Measurements from ENCODE around the gene PTPRR. TPM values are rescaled to one million over a fixed set of nuclear protein-coding genes. Genes with fewer than 3 reads are reported as not detected.

The PTPRR gene
- total RNA-seq, 2 donors from 2014 or later = 0.33 to 0.78 TPM

DNA sequence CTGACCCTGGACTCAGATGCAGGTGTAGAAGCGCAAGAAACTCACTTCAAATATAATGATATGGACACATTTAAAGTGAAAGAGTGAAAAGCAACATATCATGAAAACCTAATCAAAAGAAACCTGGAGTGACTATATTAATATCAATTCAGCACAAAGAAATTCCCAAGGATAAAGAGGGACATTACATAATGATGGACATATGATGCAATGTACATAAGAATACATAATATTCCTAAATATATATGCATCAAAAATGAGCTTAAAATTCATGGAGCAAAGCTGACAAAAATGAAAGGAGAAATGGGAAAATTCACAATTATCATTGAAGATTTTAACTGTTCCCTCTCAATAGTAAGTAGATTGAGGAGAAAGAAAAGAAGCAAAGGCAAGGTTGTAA lies 24.6 kb downstream of the PTPRR start:
- peaks cover 2% of the 10 kb centered on the region for H3K4me1 ChIP-seq
- H3K27ac ChIP-seq = no peak overlapping the region
- intact Hi-C loops (cut with DNase I) = no loop called here
- DNase-seq (no peak), ATAC-seq (no peak)
- H3K4me3 ChIP-seq = no peak overlapping the region
- H3K36me3 ChIP-seq (replicated peaks in 1 of 2; ENCODE audit: insufficient read depth in 1 of 2, low read depth in 2 of 2) = no peaks in the 10 kb centered on the region
- 93 to 94% methylated on average over 1 of the region's 1 CpG for WGBS, 2 donors
- H3K27me3 ChIP-seq = no peaks in the 10 kb centered on the region
- TF ChIP-seq, protein P1, sequence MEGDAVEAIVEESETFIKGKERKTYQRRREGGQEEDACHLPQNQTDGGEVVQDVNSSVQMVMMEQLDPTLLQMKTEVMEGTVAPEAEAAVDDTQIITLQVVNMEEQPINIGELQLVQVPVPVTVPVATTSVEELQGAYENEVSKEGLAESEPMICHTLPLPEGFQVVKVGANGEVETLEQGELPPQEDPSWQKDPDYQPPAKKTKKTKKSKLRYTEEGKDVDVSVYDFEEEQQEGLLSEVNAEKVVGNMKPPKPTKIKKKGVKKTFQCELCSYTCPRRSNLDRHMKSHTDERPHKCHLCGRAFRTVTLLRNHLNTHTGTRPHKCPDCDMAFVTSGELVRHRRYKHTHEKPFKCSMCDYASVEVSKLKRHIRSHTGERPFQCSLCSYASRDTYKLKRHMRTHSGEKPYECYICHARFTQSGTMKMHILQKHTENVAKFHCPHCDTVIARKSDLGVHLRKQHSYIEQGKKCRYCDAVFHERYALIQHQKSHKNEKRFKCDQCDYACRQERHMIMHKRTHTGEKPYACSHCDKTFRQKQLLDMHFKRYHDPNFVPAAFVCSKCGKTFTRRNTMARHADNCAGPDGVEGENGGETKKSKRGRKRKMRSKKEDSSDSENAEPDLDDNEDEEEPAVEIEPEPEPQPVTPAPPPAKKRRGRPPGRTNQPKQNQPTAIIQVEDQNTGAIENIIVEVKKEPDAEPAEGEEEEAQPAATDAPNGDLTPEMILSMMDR (IDR thresholded peaks at IDR 0.05) = no peak
- TF ChIP-seq POLR2A (IDR thresholded peaks at IDR 0.05) = no peak
- no peaks in the 10 kb centered on the region for H3K9me3 ChIP-seq

DNA sequence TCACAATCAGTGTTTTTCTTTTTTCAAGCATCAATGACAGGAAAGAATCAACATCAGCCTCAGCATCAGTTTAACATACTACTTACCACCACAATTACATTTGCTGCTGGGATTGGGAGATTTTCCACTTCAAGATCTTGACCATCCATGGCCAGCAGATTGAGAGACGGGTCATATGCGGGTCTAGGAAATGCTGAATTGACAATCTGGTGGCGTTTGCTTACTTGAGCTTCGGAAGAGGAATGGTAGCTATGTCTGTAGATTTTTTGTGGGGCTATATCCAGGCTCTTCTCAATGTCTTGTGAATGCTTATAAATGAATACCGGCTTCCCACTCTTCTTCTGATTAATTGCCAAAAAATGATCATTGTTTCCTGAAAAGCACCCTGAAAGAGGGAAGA lies 27.9 kb downstream of the PTPRR start:
- Histone ChIP-seq H3K4me1 (peaks cover 4% of the 10 kb centered on the region), H3K4me3 (no peak overlapping the region), H3K36me3 (replicated peaks in 1 of 2; ENCODE audit: insufficient read depth in 1 of 2, low read depth in 2 of 2) (no peaks in the 10 kb centered on the region), H3K27ac (no peak overlapping the region), H3K9me3 (no peaks in the 10 kb centered on the region), H3K27me3 (no peaks in the 10 kb centered on the region)
- TF ChIP-seq, protein P1 (IDR thresholded peaks at IDR 0.05) = no peak
- no peak for TF ChIP-seq POLR2A (IDR thresholded peaks at IDR 0.05)
- DNase-seq = no peak
- intact Hi-C loops (cut with DNase I) = no loop called here
- ATAC-seq = no peak
- WGBS, 2 donors = 76 to 87% methylated on average over 5 of the region's 5 CpGs

- Histone ChIP-seq H3K27ac (no peak overlapping the region), H3K4me1 (peaks cover 4% of the 10 kb centered on the region), H3K9me3 (no peaks in the 10 kb centered on the region), H3K4me3 (no peak overlapping the region), H3K27me3 (no peaks in the 10 kb centered on the region), H3K36me3 (replicated peaks in 1 of 2; ENCODE audit: insufficient read depth in 1 of 2, low read depth in 2 of 2) (no peaks in the 10 kb centered on the region)
- DNase-seq (no peak), ATAC-seq (no peak)
- TF ChIP-seq POLR2A (IDR thresholded peaks at IDR 0.05) = no peak
- TF ChIP-seq, protein P1 (IDR thresholded peaks at IDR 0.05) = no peak
- WGBS, 2 donors = 10 to 14% methylated on average over 1 of the region's 1 CpG
- intact Hi-C loops (cut with DNase I) = no loop called here
Measured at GRCh38 chr12:70890895-70891832, 29.4 kb downstream of the PTPRR start.

DNA sequence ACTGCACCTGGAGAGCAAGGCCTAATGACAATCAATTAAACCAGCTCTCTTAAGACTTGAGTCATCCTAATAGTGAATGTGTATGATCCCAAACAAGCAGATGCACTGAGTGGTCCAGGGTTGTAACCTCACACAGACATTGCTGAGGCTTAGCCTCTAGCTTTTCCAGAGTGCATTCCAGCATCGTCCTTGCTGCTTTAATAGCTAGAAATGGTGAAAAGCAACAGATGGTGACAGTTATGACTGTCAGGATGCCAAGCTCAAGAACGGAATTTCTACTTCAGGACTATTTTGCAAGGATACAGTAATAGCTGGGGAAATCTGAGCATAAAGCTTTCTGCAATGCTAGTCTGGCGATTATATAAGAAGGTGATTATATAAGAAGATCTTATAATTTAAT lies 34.6 kb downstream of the PTPRR start:
- intact Hi-C loops (cut with DNase I) = no loop called here
- Histone ChIP-seq H3K4me3 (no peak overlapping the region), H3K27me3 (no peaks in the 10 kb centered on the region), H3K36me3 (replicated peaks in 1 of 2; ENCODE audit: insufficient read depth in 1 of 2, low read depth in 2 of 2) (no peaks in the 10 kb centered on the region), H3K9me3 (no peaks in the 10 kb centered on the region), H3K4me1 (peaks cover 2% of the 10 kb centered on the region), H3K27ac (no peak overlapping the region)
- WGBS, 2 donors = 47 to 62% methylated on average over 3 of the region's 3 CpGs
- no peak for ATAC-seq
- TF ChIP-seq, protein P1 (IDR thresholded peaks at IDR 0.05) = no peak
- no peak for TF ChIP-seq POLR2A (IDR thresholded peaks at IDR 0.05)
- no peak for DNase-seq

- no peaks in the 10 kb centered on the region for H3K9me3 ChIP-seq
- H3K4me1 ChIP-seq = no peaks in the 10 kb centered on the region
- TF ChIP-seq, protein P1 (IDR thresholded peaks at IDR 0.05) = no peak
- no peak for TF ChIP-seq POLR2A (IDR thresholded peaks at IDR 0.05)
- no peaks in the 10 kb centered on the region for H3K36me3 ChIP-seq (replicated peaks in 1 of 2; ENCODE audit: insufficient read depth in 1 of 2, low read depth in 2 of 2)
- no peak for DNase-seq
- intact Hi-C loops (cut with DNase I) = no loop called here
- no peaks in the 10 kb centered on the region for H3K27me3 ChIP-seq
- H3K4me3 ChIP-seq = no peak overlapping the region
- no peak overlapping the region for H3K27ac ChIP-seq
- WGBS, 2 donors = 17 to 26% methylated on average over 1 of the region's 1 CpG
- ATAC-seq = no peak
Measured at GRCh38 chr12:70883855-70884254, 36.7 kb downstream of the PTPRR start.

Measured in body of pancreas (tissue), 4 donors.